ENCODE measurements around the gene PLIN5.

PLIN5 gene

DNA sequence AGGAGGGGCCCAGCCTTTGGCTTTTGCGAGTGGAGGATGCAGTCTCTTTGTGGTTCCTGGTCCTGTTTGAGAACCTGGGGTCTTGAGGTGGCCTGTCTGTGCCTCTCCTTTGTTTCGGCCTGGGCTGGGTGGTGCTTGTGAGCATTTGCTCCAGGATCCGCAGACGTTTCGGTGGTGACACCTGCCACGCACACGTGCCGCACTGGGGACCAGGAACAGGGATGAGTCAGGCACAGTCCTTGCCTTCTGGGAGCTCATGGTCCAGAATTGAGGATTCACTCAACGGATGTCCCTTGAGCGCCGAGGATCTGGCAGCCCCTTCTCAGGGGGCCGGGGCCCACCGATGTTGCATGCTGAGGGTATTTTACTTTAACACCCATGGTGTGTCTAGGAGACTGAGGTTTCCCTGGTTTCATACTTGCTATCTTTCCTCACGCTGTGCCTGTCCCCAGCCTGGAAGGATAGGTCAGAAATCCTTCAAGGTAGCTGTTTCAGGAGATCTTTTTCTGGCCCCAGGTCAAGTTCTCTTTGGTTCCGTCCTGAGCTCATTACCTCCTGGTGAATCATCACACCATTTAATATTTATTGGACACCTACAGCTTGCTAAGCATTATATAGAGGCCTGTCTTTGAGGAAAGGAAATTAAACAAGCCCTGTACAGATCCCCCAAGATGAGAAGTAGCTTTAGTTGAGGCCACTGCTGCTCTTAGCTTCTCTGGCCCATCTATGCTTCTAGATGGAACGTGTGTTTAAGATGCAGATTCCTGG is 57.8 kb downstream of the PLIN5 start:
- FAIRE-seq: no peak

DNA sequence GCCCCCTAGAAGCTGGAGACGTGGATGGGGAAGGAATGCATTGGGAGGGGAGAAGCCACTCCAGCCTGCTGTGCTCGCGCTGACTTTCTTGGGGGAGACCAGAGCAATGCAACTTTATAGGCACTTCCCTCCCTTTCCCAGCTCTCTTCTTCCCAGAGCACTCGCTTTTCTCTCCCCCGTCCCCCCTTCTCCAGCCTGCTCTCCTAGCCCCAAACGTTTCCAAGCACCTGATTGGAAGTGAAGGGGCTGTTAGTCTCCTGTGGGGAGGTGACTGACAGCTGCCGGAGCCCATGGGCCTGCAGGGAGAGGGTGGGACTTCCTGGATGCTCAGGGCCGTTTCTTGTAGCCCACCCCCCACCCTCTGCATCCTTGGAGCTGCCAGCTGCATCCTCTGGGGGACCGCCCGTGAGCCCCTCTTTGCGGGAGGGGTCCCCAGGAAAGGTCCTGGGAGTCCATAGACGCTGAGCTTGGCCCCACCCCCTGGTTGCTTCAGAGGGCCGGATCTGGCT is 60.5 kb downstream of the PLIN5 start:
- no peak for FAIRE-seq

DNA sequence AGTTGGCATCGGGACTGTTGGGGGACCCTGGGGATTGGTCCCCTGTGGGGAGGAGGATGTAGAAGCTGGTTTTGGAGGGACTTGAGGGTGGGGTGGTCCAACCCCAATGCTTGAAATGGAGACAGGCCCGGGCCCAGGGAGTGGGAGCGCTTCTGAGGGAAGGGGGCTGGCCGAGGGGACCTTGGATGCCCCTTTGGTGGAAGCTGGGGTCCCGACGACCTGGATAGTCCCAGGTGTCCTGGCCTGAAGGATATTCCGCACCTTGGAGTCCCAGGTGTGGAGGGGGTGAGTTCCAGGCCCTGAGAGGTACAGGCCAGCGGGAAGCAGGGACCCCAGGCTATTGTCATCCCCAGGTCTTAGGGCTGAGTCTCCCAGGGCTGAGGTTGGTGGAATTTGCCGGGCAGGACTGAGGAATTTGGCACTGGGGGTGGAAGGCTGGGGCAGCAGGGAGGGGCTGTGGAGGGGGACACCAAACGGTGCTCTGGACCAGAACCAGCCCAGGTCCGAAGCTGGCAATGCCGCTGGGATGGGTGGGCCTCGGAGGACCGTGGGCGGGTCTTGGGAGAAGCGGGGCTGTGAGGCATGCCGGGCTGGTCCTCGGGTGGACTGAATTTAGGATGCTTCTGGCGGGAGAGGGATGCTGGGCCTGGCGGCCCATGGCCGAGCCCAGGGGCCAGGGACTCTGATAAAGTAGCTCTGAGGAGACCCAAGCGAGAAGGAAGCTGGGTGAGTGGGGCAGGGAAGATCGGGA is 61.1 kb downstream of the PLIN5 start:
- FAIRE-seq: no peak

DNA sequence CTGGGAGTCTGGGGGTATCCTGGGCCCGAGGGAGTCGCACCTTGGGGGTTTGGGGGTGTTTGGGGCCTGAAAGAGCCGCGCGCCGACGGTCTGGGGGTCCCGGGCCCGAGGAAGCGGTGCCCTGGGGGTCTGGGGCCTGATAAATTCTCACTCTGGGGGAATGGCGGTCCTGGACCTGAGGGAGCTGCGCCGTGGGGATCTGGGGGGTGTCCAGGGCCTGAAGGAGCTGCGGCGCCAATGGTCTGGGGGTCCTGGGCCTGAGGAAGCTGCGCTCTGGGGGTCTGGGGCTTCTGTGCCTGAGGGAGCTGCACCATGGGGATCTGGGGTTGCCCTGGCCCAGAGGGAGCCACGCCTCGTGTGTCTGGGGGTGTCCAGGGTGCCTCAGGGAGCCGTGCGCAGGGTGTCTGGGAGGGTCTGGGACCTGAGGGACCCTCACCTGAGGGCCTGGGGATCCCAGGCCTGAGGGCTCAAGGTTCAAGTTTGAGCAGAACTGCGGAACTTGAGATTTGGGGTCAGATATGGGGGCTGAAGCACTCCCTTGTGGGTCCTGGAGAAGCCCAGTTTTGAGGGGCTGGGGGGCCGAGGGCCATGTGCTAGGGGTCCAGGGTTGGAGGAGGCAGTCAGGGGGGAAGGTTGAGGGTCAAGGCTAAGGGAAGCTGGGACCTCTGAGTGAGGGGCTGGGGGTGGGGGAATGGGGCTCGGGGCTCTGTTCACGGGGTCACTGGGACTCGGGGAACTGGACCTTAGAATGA is 61.8 kb downstream of the PLIN5 start:
- no peak for FAIRE-seq
